Measurements from ENCODE around the gene IFI27.

IFI27 gene

DNA sequence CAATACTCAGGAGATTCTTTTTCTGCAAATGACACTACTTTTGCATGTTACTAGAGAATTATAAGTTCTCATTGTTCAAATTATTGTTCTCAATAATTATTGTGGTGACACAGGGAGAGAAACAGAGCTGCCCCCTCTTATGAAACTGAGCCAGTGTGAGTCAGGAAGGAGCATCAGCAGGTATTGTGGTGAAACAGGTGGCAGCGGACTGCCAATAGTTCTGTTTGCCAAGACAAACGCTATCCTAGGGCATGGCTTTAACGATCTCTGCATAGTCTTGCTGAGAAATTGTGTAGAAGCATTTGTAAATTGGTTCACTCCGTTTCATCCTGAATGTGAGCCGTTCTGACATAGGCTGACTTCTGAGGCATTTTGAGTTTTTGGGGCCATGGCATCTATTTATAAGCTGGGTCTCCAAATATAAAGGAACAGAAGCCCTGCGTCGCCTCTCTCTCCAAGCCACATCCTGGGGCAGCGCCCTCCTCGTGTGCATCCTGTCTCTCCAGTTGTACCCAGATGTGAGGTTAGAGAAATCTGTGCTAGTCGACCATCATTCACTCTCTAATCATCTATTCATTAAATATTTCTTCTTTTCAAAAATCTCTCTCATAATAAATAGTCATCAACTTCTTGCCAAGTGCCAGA is 47.8 kb downstream of the IFI27 start:
- DNase-seq: no peak

DNA sequence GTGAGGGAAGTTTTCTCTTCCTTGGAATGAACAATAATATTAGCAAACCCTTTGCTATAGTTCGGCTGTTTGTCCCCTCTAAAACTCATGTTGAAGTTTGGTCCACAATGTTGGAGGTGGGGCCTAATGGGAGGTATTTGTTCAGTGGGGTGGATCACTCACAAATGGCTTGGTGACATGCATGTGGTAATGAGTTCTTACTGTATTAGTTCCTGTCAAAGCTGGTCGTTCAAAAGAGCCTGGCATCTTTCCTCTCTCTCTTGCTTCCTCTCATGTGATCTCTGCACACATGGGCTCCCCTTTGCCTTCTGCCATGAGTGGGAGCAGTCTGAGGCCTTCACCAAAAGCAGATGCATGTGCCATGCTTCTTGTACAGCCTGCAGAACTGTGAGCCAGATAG is 50.5 kb downstream of the IFI27 start:
- DNase-seq: no peak

DNA sequence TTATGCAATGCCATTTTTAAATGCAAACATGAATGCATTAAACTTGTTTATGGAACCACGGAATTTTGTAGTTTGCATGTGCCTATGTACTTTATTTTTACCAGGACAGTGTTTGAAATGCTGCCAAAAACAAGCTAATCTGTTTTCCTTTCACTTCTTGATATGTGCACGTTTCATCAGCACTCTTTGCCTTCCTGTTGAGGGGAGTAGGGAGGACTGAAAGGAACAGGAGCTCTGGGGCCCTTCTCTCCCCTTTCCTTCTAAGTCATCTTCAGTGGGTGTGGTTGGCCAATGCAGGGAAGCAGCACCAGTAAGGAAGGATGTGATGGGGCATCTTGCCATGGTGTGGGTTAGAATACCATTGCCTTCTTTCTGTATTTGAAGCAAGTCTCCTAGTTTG is 51.4 kb downstream of the IFI27 start:
- no peak for DNase-seq

DNA sequence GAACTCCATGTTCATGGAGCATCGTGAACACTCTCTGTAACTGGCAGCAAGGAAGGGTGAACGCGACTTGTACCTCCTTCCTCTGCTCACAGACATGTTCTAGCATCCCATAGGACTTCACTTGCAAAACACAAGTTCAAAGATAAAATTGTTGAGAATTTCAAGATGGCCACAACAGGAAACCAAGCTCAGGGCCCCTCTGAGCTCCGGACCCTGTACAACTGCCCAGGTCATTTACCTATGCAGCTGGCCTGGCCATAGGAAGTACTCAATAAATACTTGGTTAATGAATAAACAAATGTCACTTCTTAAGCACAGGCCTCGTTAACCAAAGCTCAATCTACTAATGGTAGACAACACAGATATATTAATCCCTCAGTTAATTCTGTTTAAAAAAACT is 51.9 kb downstream of the IFI27 start:
- DNase-seq: no peak

DNA sequence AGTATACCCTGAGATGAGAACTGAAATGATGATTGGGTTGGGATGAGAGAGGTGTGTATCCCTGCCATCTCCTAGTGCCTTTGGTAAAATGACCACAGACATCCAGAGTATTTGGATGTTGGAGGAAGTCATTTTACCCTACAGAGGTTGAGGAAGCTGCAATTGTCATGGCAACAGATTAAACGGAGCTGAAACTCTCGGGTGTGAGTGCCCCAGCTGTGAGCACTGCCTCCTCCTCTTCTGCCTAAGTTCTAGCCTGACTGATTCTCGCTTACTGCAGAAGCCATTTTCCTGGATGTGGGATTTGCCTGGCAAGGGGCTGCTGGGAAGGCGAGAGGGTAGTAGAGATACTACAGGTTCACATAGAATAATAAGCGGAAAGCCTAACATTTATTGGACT is 53.3 kb downstream of the IFI27 start:
- no peak for DNase-seq

DNA sequence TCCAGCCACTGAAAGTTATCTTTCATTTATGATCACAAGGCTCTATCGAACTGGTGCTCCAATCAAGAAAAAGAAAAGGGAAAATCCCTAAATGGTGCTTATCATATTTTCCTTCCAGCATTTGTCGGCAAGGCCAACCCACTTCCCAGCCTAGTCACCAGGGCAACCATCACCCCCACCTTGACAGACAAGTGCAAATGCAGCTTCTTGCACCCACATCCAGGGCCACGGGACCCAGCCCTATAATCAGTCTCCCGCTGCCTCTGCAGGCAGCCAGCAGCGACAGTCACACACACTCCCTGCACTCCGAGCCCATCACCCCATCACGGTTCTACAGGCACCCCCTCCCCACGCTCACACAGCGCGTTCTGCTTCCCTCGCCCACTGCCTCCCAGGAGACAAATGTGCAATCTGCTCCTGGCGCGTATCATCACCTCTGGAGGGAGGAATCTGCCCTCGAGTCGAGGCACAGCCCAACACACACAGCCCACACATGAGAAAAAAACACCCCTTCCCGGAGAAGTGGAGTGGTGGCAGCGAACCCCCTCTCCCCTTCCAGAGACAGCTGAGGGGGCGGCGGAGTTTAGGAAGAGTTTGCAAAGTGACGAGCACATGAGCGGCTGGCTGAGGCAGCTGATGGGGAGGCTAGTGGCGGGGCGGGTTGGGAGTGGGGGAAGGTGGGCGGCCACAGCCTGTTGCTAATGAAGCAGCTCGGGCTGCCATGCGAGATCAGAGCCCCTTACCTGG is 54.3 kb downstream of the IFI27 start:
- no peak for DNase-seq

DNA sequence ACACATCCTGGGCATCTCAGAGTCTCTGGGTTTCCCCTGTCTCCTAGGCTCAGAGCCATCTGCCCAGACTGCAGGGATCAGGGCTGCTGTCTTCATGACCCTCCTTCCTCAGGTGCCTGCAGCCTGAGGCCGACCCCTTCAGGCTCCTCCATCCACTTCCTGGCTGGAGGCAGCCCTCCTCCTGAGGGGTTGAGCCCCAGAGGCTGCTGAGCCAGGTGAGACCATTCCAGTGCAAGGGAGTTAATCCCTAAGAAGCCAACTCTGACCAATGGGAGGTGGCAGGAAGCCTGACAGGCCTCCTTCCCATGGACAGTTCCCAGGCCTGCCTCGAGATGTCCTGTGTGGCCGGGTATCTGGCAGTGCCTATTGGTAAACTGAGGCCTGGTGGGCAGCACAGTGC is 55.2 kb downstream of the IFI27 start:
- no peak for DNase-seq
